Measurements from ENCODE around the gene UROD.

- no peak for TF ChIP-seq CTCF (IDR thresholded peaks at IDR 0.05 in 8 of 11, conservative IDR thresholded peaks at IDR 0.05 in 3 of 11)
- no peak for TF ChIP-seq POLR2A (IDR thresholded peaks at IDR 0.05)
Observed at GRCh38 chr1:45032837-45033236, 20.8 kb downstream of the UROD start.

All from spleen (tissue), 7 donors.